Dendritic cell treated with granulocyte-macrophage colony-stimulating factor and Interleukin-4, amounts not matched to agents 40 ng/mL and 50 ng/mL, for 4 days (primary cell): ENCODE measurements around the gene SPRED2.

Source experiments
- H3K27ac Mint-ChIP-seq: one replicate; pipeline ENCODE4 v1.8.0; 2022; ENCODE audit warnings: mild to moderate bottlenecking, mixed read lengths
- H3K27me3 Mint-ChIP-seq: one replicate; pipeline ENCODE4 v1.8.0; 2022; ENCODE audit warnings: mild to moderate bottlenecking, mixed read lengths
- H3K36me3 Mint-ChIP-seq: one replicate; pipeline ENCODE4 v1.8.0; 2022; ENCODE audit warnings: low read depth, mixed read lengths
- H3K4me1 Mint-ChIP-seq: one replicate; pipeline ENCODE4 v1.8.0; 2022; ENCODE audit warnings: low read depth, mixed read lengths
- H3K4me3 Mint-ChIP-seq: one replicate; pipeline ENCODE4 v1.8.0; 2022; ENCODE audit warnings: mild to moderate bottlenecking, moderate library complexity, mixed read lengths
- H3K9me3 Mint-ChIP-seq: one replicate; pipeline ENCODE4 v1.8.0; 2022; ENCODE audit warnings: mixed read lengths
- intact Hi-C: fragments of 100-400 bp; cut with micrococcal nuclease; formaldehyde crosslinking; loops from one replicate; pipeline ENCODE4 v1.15.0; 2022

The SPRED2 gene

DNA sequence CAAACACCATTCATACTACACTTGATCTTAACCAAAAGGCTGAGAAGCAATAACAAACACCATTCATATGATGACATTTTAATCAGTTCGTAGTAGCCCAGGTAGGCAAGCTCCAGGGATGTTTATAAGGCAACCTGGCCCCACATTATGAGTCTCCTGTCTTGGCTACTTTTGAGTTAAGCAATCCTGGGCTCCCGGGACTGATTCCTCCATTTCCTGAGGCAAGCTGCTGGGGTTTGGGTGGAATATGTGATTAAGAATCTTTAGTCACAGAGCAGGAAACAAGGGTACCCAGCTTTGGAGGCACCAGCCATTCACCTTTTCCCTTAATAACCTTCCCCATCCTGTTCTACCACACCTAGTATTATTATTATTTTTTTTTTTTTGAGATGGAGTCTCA, 24.5 kb upstream of the SPRED2 start:
- intact Hi-C loops = no loop called here
- H3K9me3 Mint-ChIP-seq = no peaks in the 10 kb centered on the region
- H3K36me3 Mint-ChIP-seq = no peaks in the 10 kb centered on the region
- H3K27me3 Mint-ChIP-seq = peaks cover 17% of the 10 kb centered on the region
- no peak overlapping the region for H3K4me3 Mint-ChIP-seq
- H3K27ac Mint-ChIP-seq = no peak overlapping the region
- H3K4me1 Mint-ChIP-seq = peaks cover 4% of the 10 kb centered on the region

DNA sequence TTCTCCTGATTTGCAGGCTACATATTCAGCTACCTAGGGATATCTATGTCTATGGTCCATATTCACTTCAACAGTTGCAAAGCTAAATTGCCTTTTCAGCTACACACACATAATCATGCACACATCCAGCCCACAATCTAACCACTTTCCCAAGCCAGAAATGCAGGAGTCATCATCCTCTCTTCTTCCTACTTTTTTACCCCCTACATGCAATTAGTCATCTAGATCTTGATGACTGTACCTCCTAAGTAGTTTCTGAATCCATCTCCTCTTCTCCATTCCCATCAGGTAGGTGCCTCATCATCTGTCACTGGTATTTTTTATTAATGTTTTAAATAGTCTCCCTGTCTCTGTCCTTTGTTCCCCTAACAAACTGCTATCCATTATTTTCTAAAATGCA, 23.7 kb upstream of the SPRED2 start:
- intact Hi-C loops = no loop called here
- H3K27me3 Mint-ChIP-seq = peaks cover 15% of the 10 kb centered on the region
- H3K4me1 Mint-ChIP-seq = peaks cover 4% of the 10 kb centered on the region
- H3K4me3 Mint-ChIP-seq = no peak overlapping the region
- no peaks in the 10 kb centered on the region for H3K36me3 Mint-ChIP-seq
- no peaks in the 10 kb centered on the region for H3K9me3 Mint-ChIP-seq
- H3K27ac Mint-ChIP-seq = no peak overlapping the region

DNA sequence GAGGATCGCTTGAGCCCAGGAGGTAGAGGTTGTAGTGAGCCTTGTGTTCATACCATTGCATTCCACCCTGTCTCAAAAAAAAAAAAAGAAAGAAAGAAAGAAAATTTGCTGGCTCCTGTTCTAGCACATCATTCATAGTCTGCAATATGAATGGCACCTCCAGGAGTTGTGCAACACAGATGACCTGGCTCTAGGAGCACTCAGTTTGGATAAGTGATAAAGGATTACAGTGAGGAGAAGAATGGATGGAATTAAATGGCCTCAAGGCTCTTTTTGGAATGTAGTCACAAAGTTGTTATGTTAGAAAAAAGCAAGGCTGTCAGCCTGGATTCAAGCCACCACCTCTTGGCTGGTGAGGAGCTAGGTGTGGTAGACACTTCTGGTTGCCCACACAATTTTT, 21.5 kb upstream of the SPRED2 start:
- Mint-ChIP-seq H3K4me3 (no peak overlapping the region), H3K36me3 (no peaks in the 10 kb centered on the region), H3K27me3 (peaks cover 13% of the 10 kb centered on the region), H3K27ac (no peak overlapping the region), H3K9me3 (no peaks in the 10 kb centered on the region), H3K4me1 (peaks cover 11% of the 10 kb centered on the region)
- intact Hi-C loops = no loop called here

DNA sequence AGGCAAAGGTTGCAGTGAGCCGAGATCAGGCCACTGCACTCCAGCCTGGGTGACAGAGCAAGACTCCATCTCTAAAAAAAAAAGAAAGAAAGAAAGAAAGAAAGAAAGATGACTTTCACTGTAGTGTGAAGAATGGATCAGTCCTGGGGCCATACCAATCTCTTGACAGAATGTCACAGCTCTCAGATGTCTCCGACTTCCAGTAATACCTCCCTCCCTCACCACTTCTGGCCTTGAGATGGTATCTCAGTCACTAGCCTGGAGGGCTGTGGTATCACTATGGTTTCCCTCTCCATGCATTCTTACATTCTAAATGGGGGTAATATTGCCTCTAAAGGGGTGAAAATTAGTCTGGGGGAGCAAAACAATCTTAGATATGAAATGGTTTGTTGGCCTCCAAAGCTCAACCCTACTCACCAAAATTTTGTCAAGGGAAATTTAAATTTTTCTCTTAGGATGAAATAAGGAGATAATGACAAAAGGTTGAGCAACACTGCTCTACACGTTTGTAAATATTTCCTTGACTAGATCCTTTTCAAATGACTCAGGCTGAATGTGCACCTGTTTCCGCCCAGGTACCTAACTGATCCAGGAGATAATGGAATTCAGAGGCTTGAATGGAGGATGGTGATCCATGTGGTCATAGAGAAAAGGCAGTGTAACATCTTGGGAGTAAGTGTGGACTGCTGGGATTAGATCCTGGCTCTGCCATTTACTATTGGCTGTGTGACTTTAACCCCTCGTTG, 19.9 kb upstream of the SPRED2 start:
- no peaks in the 10 kb centered on the region for H3K9me3 Mint-ChIP-seq
- peaks cover 11% of the 10 kb centered on the region for H3K4me1 Mint-ChIP-seq
- H3K27ac Mint-ChIP-seq = no peak overlapping the region
- H3K36me3 Mint-ChIP-seq = no peaks in the 10 kb centered on the region
- H3K4me3 Mint-ChIP-seq = no peak overlapping the region
- intact Hi-C loops = no loop called here
- peaks cover 10% of the 10 kb centered on the region for H3K27me3 Mint-ChIP-seq

DNA sequence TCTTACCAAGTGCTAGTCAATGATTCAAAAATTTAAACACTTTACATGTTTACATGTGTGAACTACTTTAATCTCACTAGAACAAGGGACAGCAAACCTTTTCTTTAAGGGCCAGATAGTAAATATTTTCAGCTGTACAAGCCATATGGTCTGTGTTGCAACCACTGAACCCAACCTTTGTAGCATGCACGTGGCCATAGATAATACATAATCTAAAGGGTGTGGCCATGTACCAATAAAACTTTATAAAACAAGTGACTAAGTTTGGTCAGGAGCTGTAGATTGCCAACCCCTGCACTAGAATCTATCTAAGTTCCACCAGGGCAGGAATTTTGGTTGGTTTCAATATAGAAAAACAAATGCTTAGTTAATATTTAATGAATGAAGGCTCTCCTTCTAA, 18.4 kb upstream of the SPRED2 start:
- Mint-ChIP-seq H3K36me3 (no peaks in the 10 kb centered on the region), H3K4me1 (peaks cover 8% of the 10 kb centered on the region), H3K27me3 (peaks cover 9% of the 10 kb centered on the region), H3K27ac (no peak overlapping the region), H3K9me3 (no peaks in the 10 kb centered on the region), H3K4me3 (no peak overlapping the region)
- intact Hi-C loops = no loop called here

DNA sequence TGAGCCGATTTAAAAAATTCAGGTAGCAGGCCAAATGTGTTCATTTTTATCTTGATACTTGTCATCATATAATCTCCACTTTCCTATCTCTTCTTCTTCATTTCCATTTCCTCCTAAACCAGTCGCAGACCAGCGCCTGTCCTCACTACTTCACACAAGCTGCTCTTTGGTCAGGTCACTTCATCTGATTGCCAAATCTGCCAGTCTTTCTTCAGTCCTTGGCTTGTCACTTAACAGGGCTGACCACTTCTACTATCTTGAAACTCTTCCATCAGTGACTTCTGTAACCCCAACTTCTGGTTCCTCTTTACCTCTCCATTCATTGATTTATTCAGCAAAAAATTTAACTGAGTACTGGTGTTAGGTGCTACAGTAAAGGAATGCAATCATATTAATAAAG, 18.0 kb upstream of the SPRED2 start:
- no peak overlapping the region for H3K4me3 Mint-ChIP-seq
- H3K4me1 Mint-ChIP-seq = peaks cover 7% of the 10 kb centered on the region
- peaks cover 9% of the 10 kb centered on the region for H3K27me3 Mint-ChIP-seq
- no peaks in the 10 kb centered on the region for H3K9me3 Mint-ChIP-seq
- no peak overlapping the region for H3K27ac Mint-ChIP-seq
- no peaks in the 10 kb centered on the region for H3K36me3 Mint-ChIP-seq
- intact Hi-C loops = no loop called here

DNA sequence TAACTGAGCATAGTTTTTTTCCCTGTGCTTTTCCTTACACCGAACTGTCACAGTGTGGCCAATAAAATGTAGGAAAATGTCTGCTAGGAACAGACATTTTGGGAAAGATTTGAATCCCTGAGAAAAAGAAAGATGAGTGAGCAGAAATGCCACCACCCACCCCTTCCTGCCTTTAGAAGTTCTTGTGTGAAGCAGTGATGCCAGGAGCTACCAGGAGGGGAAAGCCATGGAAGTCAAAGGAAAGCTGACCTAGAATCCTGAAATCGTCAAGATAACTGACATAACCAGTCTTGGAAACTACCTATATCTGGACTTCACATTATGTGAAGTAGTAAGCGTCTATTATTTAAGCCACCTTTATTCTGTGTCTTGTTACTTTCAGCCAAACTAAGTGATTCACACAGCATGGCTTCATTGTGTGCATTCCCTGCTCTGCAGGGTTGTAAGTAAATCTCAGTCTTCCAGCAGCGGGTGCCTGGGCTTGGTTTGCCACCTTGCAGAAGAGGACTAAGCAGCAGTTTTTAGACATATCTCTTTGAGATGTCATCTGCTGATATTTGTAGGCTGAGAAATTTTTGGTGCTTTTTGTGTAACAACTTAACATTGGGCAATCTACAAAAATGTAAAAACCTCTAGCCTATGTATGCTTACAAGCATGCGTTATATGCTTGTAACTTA, 11.2 kb upstream of the SPRED2 start:
- H3K36me3 Mint-ChIP-seq = no peaks in the 10 kb centered on the region
- H3K9me3 Mint-ChIP-seq = no peaks in the 10 kb centered on the region
- H3K27ac Mint-ChIP-seq = no peak overlapping the region
- H3K4me1 Mint-ChIP-seq = no peaks in the 10 kb centered on the region
- peaks cover 15% of the 10 kb centered on the region for H3K27me3 Mint-ChIP-seq
- no peak overlapping the region for H3K4me3 Mint-ChIP-seq
- intact Hi-C loops = no loop called here

DNA sequence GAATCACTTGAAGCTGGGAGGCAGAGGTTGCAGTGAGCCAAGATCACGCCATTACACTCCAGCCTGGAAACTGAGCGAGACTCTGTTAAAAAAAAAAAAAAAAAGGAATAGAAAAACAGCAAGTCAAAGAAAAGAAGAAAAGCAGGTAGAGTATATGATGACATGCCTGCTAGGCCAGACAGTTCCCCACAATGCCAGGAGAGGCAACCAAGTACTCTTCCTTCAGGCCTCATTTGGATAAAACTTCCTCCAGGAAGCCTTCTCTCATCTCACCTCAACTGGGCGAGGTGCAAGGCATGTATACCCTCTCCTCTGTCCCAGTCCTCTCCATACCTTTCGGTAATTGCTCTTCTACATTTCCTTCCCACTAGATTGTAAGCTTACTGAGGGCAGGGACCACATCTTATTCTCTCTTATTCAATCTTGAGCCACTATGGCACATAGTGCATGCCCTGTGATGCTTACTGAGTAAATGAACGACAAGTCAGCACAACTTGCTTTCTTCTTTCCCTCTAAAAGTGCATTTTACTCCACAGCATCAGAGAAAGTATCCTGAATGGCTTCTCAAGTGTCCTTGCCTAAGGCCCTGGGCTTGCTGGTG, 10.1 kb upstream of the SPRED2 start:
- intact Hi-C loops = no loop called here
- no peak overlapping the region for H3K27ac Mint-ChIP-seq
- H3K4me1 Mint-ChIP-seq = no peaks in the 10 kb centered on the region
- no peak overlapping the region for H3K4me3 Mint-ChIP-seq
- H3K9me3 Mint-ChIP-seq = no peaks in the 10 kb centered on the region
- no peaks in the 10 kb centered on the region for H3K36me3 Mint-ChIP-seq
- H3K27me3 Mint-ChIP-seq = peaks cover 25% of the 10 kb centered on the region

DNA sequence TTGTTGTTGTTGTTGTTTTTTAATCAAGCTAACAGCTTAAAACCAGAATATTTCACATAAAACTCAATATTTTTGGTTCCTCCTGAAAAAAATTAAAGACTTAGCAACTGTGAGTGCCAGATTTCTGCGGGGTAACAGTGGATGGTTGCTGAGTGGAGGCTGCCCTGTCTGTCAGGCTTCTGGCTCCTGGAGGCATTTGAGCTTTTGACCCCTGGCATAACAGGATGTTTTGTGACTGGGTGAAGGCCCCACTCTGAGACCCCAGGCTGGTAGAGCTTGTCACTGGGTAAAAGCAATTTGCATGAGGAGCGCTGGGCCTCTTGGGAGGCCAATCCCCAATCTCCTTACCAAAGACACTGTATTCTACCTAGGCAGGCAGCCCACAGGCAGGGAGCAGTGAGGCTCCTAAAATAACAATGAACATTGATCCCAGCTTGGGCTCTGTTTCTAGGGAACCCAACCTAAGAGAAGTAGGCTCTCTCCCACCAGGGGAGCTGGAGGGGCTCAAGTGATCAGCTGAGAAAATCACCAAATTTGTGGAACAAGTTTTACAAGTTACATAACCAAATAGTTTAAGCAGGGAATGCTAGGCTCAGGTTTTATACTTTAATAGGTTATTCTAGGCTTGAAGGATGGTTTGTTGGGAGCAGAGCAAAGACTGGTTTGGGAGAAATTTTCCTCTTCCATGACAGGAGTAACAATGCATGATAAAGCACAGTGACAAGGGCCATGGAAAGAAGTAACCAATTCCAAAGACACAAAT, 5.9 kb upstream of the SPRED2 start:
- peaks cover 8% of the 10 kb centered on the region for H3K36me3 Mint-ChIP-seq
- no peak overlapping the region for H3K4me3 Mint-ChIP-seq
- H3K9me3 Mint-ChIP-seq = no peaks in the 10 kb centered on the region
- peaks cover 7% of the 10 kb centered on the region for H3K4me1 Mint-ChIP-seq
- intact Hi-C loops = loop anchor here (5.0 kb wide), 1 partner anchor 114 kb away; no protein-coding TSS in a partner anchor
- peaks cover 44% of the 10 kb centered on the region for H3K27me3 Mint-ChIP-seq
- no peak overlapping the region for H3K27ac Mint-ChIP-seq

DNA sequence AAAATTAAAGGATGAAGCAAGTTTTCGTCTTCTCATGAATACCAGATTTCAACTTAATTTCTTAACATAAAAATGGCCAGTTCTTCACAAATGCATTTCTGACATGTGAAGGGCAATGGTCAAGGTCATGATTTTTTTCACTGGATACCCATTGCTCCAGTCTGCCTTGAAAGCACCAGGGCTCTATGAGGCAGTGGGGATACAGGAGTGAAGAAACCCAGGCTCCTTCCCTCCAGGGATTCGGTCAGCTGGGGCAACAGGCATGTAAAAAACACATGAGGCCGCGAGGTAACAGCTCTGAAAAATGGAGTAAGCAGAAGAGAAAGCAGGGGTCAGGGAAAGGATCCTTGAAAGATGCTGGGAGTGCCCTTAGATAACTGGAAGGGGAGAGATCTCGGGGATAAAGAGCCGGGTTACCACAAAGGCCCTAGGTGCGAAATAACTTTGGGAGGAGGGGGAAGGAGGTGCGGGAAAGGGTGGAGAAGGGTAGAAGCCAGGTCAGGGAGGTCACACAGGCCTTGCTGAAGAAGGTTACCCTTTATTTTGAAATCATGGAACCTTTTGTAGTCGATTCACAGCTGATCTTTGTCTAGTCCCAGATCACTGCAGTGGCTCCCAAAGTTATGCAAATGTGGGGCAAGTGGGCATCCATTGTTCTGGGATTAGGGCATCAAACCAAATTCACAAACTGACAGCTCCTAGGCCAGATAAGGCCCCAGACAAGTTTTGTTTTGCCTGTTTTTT, 5.2 kb upstream of the SPRED2 start:
- H3K27me3 Mint-ChIP-seq = peaks cover 47% of the 10 kb centered on the region

DNA sequence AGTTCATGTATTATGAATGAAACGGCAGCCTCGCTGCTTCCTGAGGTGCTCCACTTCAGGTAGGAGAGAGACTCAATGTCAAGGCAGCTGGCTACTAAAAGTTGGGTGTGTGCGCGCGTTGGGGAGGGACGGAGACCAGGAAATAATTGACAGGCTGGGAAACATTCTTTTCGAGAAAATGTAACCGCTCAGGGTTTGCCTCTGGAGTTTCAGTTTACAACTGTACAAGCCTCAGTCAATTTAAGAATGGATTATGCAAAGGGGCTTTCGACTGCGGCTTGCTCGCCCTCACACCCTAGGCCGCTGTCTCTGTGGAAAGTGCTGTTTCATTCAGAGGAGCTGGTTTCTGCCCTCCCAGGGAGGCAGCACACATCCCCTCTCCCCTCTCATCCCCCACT, 4.4 kb upstream of the SPRED2 start:
- Mint-ChIP-seq H3K9me3 (no peaks in the 10 kb centered on the region), H3K36me3 (peaks cover 22% of the 10 kb centered on the region), H3K27me3 (peaks cover 47% of the 10 kb centered on the region), H3K4me3 (peak overlapping the region; percentile 85), H3K4me1 (peaks cover 13% of the 10 kb centered on the region), H3K27ac (peak overlapping the region; percentile 87)
- intact Hi-C loops = loop anchor here (5.0 kb wide), 1 partner anchor 115 kb away; no protein-coding TSS in a partner anchor

More for the DNA sequence above, 5.2 kb upstream of the SPRED2 start:
- H3K9me3 Mint-ChIP-seq = no peaks in the 10 kb centered on the region
- no peak overlapping the region for H3K27ac Mint-ChIP-seq
- H3K4me3 Mint-ChIP-seq = no peak overlapping the region
- intact Hi-C loops = loop anchor here (5.0 kb wide), 1 partner anchor 115 kb away; no protein-coding TSS in a partner anchor
- H3K4me1 Mint-ChIP-seq = peaks cover 13% of the 10 kb centered on the region
- H3K36me3 Mint-ChIP-seq = peaks cover 15% of the 10 kb centered on the region

DNA sequence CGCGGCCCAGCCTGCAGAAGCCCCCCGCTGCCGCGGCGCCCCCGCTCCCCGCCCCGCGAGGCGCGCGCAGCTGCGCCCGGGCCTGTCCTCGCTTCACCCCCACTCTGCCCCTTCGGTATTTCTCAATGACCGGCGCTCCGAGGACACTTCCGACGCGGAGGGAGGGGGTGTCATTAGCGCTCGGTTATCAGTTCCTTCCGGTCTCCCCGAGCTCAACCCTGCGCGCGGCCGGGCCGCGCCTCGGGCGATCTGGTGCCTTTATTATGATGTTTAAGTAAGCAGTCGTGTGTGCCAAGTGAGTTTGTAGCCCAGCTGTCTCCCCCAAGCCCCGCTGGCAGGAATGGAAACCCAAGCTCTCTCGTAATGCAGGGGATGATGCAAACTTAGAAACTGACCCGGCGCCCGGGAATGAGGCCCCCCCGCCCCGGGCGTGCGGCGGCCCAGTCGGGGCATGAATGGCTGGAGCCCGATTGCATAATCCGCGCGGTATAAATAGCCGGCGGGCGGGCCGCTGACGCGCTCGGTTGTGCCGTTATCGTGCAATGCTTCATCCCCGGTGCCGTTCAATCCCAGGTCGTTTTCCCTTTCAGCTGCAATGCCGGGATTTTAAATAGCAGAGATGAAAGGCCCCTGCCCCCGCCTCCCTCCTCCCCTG, 3.9 kb upstream of the SPRED2 start:
- Mint-ChIP-seq H3K4me1 (peaks cover 13% of the 10 kb centered on the region), H3K27ac (peak overlapping the region; percentile 87), H3K4me3 (peak overlapping the region; percentile 85), H3K27me3 (peaks cover 48% of the 10 kb centered on the region), H3K9me3 (no peaks in the 10 kb centered on the region), H3K36me3 (peaks cover 28% of the 10 kb centered on the region)
- intact Hi-C loops = loop anchor here (5.0 kb wide), 1 partner anchor 116 kb away; no protein-coding TSS in a partner anchor
